ENCODE measurements around the gene CES2.
A peak's percentile ranks its signal among the peaks of the same experiment; 100 is the strongest.
"Not testable (repeated sequence)": the region's sequence is repeated elsewhere in the genome, so short reads cannot be mapped to it uniquely, and the experiment has no call there.

The CES2 gene

GRCh38 chr16:66953462-66954096, 18.3 kb downstream of the CES2 start:
- DNase-seq (ENCODE audit: low read depth in 3 of 3) = no peak

DNA sequence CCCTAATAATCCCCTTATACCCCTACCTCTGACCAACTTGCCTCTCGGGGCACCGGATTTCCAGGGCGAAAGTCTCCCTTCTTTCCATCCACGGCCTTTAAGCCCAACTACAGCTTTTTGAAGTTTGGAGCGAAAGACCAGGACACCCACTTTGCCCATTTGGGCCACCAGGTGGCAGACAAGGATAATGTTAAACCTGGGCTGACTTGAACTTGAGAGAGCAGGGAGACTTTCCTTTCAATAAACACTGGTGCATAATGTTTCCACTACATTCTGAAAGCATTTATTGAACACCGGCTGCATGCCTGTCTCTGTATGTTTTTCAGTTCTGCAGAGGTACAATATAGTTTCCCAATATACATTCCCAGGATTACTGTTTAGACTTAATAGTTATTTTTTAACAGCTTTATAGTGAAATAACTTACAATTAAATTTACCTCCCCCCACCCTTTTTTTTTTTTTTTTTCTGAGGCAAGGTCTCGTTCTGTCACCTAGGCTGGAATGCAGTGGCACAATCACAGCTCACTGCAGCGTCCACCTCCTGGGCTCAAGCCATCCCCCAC, 18.9 kb downstream of the CES2 start:
- DNase-seq (ENCODE audit: low read depth in 3 of 3) = peak; percentile 56 to 75 (median 60)

DNA sequence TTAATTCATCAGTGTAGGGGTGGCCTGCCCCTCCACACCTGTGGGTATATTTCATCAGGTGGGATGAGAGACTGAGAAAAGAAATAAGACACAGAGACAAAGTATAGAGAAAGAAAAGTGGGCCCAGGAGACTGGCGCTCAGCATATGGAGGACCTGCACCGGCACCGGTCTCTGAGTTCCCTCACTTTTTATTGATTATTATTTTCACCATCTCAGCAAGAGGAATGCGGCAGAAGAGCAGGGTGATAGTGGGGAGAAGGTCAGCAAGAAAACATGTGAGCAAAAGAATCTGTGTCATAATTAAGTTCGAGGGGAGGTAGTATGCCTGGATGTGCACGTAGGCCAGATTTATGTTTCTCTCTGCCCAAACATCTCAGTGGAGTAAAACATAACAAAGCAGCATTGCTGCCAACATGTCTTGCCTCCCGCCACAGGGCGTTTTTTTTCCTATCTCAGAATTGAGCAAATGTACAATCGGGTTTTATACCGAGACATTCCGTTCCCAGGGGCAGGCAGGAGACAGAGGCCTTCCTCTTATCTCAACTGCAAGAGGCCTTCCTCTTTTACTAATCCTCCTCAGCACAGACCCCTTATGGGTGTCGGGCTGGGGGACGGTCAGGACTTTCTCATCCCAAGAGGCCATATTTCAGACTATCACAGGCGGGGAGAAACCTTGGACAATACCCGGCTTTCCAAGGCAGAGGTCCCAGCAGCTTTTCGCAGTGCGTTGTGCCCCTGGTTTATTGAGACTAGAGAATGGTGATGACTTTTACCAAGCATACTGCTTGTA, 20.2 kb downstream of the CES2 start:
- not testable (repeated sequence) for DNase-seq (ENCODE audit: low read depth in 3 of 3)

DNA sequence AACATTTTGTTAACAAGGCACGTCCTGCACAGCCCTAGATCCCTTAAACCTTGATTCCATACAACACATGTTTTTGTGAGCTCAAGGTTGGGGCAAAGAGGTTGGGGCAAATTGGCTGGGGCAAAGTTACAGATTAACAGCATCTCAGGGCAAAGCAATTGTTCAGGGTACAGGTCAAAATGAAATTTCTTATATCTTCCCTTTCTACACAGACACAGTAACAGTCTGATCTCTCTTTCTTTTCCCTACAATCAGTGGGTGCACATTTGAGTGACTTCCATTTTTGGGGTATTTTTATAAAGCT, 20.8 kb downstream of the CES2 start:
- DNase-seq (ENCODE audit: low read depth in 3 of 3) = not testable (repeated sequence)

DNA sequence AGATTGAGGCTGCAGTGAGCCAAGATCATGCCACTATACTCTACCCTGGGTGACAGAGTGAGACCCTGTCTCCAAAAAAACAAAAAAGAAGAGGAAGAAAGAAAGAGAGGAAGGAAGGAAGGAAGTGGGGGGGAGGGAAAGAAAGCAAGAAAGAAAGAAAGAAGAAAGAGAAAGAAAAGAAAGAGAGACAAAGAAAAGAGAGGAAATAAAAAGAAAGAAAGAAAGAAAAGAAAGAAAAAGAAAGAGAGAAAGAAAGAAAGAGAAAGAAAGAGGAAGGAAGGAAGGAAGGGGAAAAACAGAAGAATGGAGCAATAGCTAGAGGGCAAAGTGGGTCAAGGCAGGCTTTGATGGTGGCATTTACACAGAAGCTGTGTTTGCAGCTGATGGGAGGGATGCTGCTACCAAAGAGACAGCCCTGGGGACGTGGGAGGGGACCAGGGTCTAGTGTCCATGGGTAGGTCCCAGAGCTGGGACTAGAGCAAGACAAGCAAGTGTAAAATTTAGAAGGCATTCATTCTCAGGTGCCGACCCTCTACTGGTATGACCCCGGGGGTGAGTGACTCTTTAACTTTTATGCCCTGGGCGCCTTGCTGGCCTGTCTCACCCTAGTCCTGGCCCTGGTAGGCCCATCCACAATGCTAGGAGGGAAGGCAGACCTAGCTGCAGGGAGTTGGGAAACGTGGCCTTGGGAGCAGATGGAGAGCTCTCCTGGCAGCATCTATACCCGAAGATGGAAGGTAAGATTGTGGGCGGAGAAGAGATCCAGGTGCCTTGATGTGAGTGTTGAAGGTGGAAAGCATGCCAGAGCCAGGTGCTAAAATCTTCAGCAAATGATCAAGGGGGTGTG, 23.8 kb downstream of the CES2 start:
- DNase-seq (ENCODE audit: low read depth in 3 of 3) = no peak

DNA sequence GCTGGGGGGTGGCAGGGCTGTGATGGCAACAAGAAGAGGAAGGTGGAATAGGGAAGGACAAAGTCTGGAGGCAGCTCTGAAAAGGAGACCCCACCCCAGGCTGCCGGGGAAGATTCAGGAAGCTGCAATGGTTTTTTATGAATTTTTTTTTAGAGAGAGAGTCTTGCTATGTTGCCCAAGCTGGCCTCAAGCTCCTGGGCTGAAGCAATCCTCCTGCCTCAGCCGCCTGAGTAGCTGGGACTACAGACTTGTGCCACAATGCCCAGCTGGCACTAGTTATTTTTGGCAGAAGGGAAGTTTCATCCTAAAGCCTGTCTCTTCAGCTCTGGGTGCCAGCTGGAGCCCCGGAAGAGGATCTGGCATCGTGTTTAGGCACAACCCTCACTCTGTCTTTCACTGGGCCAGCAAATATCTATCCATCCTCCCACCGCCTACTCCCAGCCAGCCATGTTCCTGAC, 24.4 kb downstream of the CES2 start:
- DNase-seq (ENCODE audit: low read depth in 3 of 3) = no peak

DNA sequence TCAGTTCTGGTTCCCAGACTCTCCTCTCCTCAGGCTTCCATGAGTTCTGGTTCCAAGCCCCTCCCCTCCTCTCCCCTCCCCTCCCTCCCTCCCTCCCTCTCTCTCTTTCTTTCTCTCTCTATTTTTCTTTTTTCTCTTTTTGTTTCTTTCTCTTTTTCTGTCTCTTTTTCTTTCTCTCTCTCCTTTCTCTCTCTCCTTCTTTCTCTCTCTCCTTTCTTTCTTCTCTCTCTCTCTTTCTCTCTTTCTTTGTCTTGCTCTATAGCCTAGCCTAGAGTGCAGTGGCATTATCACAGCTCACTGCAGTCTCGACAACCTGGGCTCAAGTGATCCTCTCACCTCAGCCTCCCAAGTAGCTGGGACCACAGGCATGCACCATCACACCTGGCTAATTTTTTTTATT, 25.0 kb downstream of the CES2 start:
- no peak for DNase-seq (ENCODE audit: low read depth in 3 of 3)

- peak; percentile 23 to 68 (median 27) for DNase-seq (ENCODE audit: low read depth in 3 of 3)
Measured at GRCh38 chr16:66961065-66961744, 25.9 kb downstream of the CES2 start, which contains the start of gene CES3. CES3 (plus strand) TSS chr16:66961266; CDS start chr16:66961308, 42 bp downstream.

- no peak for DNase-seq (ENCODE audit: low read depth in 3 of 3)
Measured at GRCh38 chr16:66961914-66962313, 26.6 kb downstream of the CES2 start.

DNA sequence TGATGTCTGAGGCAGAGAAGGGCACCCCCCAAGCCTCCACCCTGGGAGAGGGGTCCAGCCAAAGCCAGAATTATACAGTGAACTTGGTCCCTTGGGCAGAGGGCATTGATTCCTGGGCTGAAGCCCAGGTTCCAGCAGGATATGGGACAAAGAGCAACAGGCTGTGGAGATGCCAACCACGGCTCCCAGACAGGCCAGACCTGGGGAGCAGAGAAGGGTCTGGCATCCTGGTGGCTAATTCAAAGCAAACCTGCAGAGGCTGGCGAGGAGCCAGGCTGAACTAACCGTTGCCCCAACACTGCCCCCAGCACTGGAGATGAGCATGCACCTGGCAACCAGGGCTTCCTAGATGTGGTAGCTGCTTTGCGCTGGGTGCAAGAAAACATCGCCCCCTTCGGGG, 28.7 kb downstream of the CES2 start:
- DNase-seq (ENCODE audit: low read depth in 3 of 3) = no peak

DNA sequence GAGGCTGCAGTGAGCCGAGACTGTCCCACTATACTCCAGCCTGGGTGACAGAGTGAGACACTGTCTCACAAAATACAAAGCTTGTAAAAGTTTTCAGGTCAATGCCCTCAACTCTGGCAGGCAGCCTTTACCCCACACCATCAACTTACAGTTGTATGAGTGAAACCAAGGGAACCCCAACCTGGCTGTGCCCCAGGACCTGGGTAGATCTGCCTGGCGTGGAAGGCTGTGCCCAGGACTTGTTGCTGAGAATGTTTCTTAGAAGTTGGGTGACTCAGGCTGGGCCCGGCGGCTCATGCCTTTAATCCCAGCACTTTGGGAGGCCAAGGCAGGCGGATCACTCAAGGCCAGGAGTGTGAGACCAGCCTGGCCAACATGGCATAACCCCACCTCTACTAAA, 33.5 kb downstream of the CES2 start:
- DNase-seq (ENCODE audit: low read depth in 3 of 3) = no peak

GRCh38 chr16:66970775-66971720, 35.7 kb downstream of the CES2 start:
- DNase-seq (ENCODE audit: low read depth in 3 of 3) = no peak

DNA sequence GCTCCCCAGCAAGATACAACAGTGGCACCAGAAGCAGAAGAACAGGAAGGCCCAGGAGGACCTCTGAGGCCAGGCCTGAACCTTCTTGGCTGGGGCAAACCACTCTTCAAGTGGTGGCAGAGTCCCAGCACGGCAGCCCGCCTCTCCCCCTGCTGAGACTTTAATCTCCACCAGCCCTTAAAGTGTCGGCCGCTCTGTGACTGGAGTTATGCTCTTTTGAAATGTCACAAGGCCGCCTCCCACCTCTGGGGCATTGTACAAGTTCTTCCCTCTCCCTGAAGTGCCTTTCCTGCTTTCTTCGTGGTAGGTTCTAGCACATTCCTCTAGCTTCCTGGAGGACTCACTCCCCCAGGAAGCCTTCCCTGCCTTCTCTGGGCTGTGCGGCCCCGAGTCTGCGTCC, 37.7 kb downstream of the CES2 start:
- no peak for DNase-seq (ENCODE audit: low read depth in 3 of 3)

- DNase-seq (ENCODE audit: low read depth in 3 of 3) = no peak
Measured at GRCh38 chr16:66973716-66974115, 38.4 kb downstream of the CES2 start.

DNA sequence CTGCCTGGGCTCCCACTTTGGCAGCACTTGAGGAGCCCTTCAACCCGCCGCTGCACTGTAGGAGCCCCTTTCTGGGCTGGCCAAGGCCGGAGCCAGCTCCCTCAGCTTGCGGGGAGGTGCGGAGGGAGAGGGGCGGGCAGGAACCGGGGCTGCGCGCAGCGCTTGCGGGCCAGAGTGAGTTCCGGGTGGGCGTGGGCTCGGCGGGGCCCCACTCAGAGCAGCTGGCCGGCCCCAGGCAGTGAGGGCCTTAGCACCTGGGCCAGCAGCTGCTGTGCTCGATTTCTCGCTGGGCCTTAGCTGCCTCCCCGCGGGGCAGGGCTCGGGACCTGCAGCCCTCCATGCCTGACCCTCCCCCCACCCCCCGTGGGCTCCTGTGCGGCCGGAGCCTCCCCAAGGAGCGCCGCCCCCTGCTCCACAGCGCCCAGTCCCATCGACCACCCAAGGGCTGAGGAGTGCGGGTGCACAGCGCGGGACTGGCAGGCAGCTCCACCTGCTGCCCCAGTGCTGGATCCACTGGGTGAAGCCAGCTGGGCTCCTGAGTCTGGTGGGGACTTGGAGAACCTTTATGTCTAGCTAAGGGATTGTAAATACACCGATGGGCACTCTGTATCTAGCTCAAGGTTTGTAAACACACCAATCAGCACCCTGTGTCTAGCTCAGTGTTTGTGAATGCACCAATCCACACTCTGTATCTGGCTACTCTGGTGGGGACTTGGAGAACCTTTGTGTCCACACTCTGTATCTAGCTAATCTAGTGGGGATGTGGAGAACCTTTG, 39.0 kb downstream of the CES2 start:
- not testable (repeated sequence) for DNase-seq (ENCODE audit: low read depth in 3 of 3)

- DNase-seq (ENCODE audit: low read depth in 3 of 3) = peak in 2 of 3 experiments; percentile 15 to 48
Measured at GRCh38 chr16:66974932-66975246, 39.6 kb downstream of the CES2 start.

DNA sequence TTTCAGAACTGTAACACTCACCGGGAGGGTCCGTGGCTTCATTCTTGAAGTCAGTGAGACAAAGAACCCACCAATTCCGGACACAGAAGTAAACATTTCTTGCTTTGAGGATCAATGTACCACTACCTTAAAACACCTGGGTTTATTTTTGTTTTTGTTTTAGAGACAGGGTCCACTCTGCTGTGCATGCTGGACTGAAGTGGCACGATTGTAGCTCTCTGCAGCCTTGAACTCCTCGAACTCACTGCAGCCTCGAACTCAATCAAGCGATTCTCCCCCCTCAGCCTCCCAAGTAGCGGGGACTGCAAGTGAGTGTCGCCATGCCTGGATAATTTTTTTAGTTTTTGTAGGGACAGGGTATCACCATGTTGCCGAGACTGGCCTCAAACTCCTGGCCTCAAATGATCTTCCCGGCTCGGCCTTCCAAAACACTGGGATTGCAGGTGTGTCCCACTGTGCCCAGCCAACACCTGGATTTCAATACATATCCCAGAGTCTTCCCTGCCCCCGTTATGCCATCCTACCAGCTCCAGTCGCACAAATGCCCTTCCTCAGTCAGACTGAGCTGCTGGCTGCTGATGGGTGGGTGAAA, 40.1 kb downstream of the CES2 start:
- DNase-seq (ENCODE audit: low read depth in 3 of 3) = no peak

GRCh38 chr16:66976746-66977145, 41.4 kb downstream of the CES2 start:
- DNase-seq (ENCODE audit: low read depth in 3 of 3) = no peak

GRCh38 chr16:66977341-66978113, 42.2 kb downstream of the CES2 start:
- DNase-seq (ENCODE audit: low read depth in 3 of 3) = peak; percentile 84 to 91 (median 86)

Measured in stimulated activated CD4-positive, alpha-beta T cell treated with anti-CD3 and anti-CD28 coated beads, TNF-alpha, amount 100 ng/mL, for 24 hours (primary cell).